SK-N-MC (cell line): Measurements from ENCODE around the gene NAGPA.

Source experiments
- EZH2 ChIP-seq: fragments of 200-600 bp; sonication (generic); IDR thresholded peaks from one replicate; pipeline ENCODE4 v1.6.1; 2017; ENCODE audit warnings: antibody characterized with exemption
- POLR2AphosphoS5 ChIP-seq: IDR thresholded peaks from 2 replicates; pipeline ENCODE4 v1.6.1; 2012; ENCODE audit warnings: mild to moderate bottlenecking, low read depth, low read length, borderline replicate concordance

DNA sequence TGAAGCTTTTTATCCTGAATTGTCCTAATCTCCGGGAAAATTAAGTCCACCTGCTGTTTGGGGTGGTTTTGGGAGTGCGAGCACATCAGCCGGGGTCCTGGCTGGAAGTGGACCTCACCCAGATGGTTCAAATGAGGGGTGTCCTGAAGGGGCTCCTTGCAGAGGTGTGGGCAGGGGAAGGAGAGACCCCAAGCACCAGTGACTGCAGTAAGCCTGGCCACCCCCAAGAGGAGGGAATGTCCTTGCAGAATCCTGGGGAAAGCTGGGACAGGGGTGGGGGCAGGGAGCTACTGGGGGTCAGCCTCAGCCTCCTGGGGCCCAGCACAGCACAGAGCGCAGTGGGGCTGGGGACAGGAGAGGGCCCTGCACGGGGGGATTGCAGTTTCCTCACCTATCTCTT is 29.4 kb downstream of the NAGPA start:
- TF ChIP-seq EZH2, result no peak
- TF ChIP-seq POLR2AphosphoS5, result no peak
